Ascending aorta (tissue), 2 donors: ENCODE measurements around the gene STEAP1B. TPM values are rescaled to one million over a fixed set of nuclear protein-coding genes. Genes with fewer than 3 reads are reported as not detected.
"Not testable (repeated sequence)": the region's sequence is repeated elsewhere in the genome, so short reads cannot be mapped to it uniquely, and the experiment has no call there.

Experiments used
- DNase-seq, 2 donors: peaks; one replicate each; pipeline ENCODE4 v3.0.0-alpha.2; 2019; ENCODE audit warnings: low spot score in 2 of 2
- H3K27ac ChIP-seq, 2 donors: fragments of 200-600 bp; sonication (generic); one replicate each; pipeline ENCODE4 v1.5.1; 2016 to 2017; ENCODE audit warnings: mild to moderate bottlenecking in 1 of 2
- H3K27me3 ChIP-seq: fragments of 200-600 bp; sonication (generic); one replicate; pipeline ENCODE4 v1.5.1; 2017
- H3K36me3 ChIP-seq, 2 donors: fragments of 200-600 bp; sonication (generic); one replicate each; pipeline ENCODE4 v1.5.1; 2016
- H3K4me1 ChIP-seq, 2 donors: fragments of 200-600 bp; sonication (generic); one replicate each; pipeline ENCODE4 v1.5.1; 2016 to 2017; ENCODE audit warnings: mild to moderate bottlenecking in 1 of 2
- H3K4me3 ChIP-seq, 2 donors: fragments of 200-600 bp; sonication (generic); one replicate each; pipeline ENCODE4 v1.5.1; 2016 to 2017; ENCODE audit warnings: mild to moderate bottlenecking in 1 of 2
- H3K9me3 ChIP-seq, 2 donors: fragments of 200-600 bp; sonication (generic); one replicate each; pipeline ENCODE4 v1.5.1; 2016
- intact Hi-C: fragments of 100-400 bp; cut with DNase I; formaldehyde crosslinking; loops from one replicate; pipeline ENCODE4 v1.15.1; 2023
- total RNA-seq: library from RNA; depleted of rRNA; stranded (reverse); fragments of >200 nt; gene quantifications from one replicate; pipeline ENCODE4 v1.1.0, GENCODE V29; 2016
- TF ChIP-seq, protein P1 (sequence below), 3 experiments: fragments of 200-600 bp in 2 of 3; fragments of 450-650 bp in 1 of 3; sonication (generic) in 2 of 3; IDR thresholded peaks; one replicate each; pipeline ENCODE4 v1.5.1; 2016 to 2019; ENCODE audit warnings: antibody characterized with exemption in 3 of 3, mild to moderate bottlenecking in 1 of 3, moderate library complexity in 1 of 3

STEAP1B gene
- total RNA-seq, 1 donor from 2014 or later: not detected

- no peak overlapping the region for H3K4me3 ChIP-seq
- H3K27ac ChIP-seq: no peak overlapping the region
- no peak for DNase-seq
- no peaks in the 10 kb centered on the region for H3K27me3 ChIP-seq
- no peaks in the 10 kb centered on the region for H3K36me3 ChIP-seq
- H3K4me1 ChIP-seq: no peaks in the 10 kb centered on the region
- H3K9me3 ChIP-seq: no peaks in the 10 kb centered on the region
- intact Hi-C loops: no loop called here
- TF ChIP-seq, protein P1, sequence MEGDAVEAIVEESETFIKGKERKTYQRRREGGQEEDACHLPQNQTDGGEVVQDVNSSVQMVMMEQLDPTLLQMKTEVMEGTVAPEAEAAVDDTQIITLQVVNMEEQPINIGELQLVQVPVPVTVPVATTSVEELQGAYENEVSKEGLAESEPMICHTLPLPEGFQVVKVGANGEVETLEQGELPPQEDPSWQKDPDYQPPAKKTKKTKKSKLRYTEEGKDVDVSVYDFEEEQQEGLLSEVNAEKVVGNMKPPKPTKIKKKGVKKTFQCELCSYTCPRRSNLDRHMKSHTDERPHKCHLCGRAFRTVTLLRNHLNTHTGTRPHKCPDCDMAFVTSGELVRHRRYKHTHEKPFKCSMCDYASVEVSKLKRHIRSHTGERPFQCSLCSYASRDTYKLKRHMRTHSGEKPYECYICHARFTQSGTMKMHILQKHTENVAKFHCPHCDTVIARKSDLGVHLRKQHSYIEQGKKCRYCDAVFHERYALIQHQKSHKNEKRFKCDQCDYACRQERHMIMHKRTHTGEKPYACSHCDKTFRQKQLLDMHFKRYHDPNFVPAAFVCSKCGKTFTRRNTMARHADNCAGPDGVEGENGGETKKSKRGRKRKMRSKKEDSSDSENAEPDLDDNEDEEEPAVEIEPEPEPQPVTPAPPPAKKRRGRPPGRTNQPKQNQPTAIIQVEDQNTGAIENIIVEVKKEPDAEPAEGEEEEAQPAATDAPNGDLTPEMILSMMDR (IDR thresholded peaks at IDR 0.05): no peak
Observed at GRCh38 chr7:22544245-22544644, 44.3 kb upstream of the STEAP1B start.

DNA sequence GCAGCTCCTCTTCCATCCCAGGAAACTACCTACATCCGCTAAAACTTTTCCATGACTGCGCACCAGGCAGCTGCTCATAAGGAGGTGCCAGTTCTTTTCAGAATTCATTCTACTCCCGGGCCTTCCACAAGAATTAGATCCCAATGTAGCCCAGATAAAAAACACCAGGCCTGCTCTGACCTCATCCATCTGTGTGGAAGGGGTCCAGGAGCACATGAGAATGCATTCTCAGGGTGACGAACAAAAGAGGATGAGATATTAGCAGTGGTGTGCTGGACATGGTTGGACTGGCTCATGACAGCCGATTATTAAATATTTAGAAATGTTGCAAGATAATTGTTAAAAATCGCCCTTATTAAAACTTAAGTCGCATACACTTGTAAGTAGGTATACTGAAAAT is 43.2 kb upstream of the STEAP1B start:
- no peak overlapping the region for H3K4me3 ChIP-seq
- intact Hi-C loops: no loop called here
- DNase-seq: no peak
- H3K9me3 ChIP-seq: no peaks in the 10 kb centered on the region
- TF ChIP-seq, protein P1 (IDR thresholded peaks at IDR 0.05): no peak
- H3K4me1 ChIP-seq: no peaks in the 10 kb centered on the region
- H3K27ac ChIP-seq: no peak overlapping the region
- no peaks in the 10 kb centered on the region for H3K36me3 ChIP-seq
- no peaks in the 10 kb centered on the region for H3K27me3 ChIP-seq

DNA sequence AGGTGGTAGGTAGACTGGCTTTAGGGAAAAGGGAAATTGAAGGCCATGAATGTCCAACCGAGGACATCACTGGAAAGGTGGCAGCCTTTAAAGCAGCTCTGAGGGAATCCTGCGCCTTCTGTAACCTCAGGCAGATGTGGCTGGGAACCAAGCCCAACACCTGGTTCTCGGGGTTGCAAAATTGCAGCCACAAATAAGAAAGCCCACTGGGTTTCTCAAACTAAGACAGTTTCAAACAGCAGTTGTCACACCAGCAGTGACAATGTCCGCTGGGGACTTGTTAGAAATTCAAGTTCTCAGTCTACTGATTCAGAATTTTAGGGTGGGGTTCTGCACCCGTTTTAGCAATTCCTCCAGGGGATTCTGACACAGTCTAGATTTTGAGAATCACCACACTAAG is 42.7 kb upstream of the STEAP1B start:
- intact Hi-C loops: no loop called here

DNA sequence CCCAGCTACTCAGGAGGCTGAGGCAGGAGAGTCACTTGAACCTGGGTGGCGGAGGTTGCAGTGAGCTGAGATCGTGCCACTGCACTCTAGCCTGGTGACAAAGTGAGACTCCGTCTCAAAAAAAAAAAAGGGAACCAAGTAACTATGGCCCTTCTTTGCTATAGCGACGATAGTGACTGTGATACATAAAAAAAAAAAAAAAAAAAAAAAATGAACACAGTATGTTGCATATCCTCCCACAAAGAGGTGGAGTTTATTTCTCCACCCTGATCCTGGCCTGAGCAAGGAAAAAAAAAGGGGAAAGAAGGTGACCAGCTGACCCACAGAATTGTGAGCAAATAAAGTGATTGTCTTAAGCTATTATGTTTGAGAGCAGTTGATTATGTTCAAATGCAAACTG is 42.3 kb upstream of the STEAP1B start:
- Histone ChIP-seq H3K4me1 (no peaks in the 10 kb centered on the region), H3K27ac (no peak overlapping the region), H3K27me3 (no peaks in the 10 kb centered on the region), H3K4me3 (no peak overlapping the region), H3K36me3 (no peaks in the 10 kb centered on the region), H3K9me3 (no peaks in the 10 kb centered on the region)
- TF ChIP-seq, protein P1 (IDR thresholded peaks at IDR 0.05): no peak
- no peak for DNase-seq
- intact Hi-C loops: no loop called here

More for the DNA sequence above, 42.7 kb upstream of the STEAP1B start:
- TF ChIP-seq, protein P1 (IDR thresholded peaks at IDR 0.05): no peak
- DNase-seq: no peak
- Histone ChIP-seq H3K27ac (no peak overlapping the region), H3K4me3 (no peak overlapping the region), H3K36me3 (no peaks in the 10 kb centered on the region), H3K4me1 (no peaks in the 10 kb centered on the region), H3K27me3 (no peaks in the 10 kb centered on the region), H3K9me3 (no peaks in the 10 kb centered on the region)

DNA sequence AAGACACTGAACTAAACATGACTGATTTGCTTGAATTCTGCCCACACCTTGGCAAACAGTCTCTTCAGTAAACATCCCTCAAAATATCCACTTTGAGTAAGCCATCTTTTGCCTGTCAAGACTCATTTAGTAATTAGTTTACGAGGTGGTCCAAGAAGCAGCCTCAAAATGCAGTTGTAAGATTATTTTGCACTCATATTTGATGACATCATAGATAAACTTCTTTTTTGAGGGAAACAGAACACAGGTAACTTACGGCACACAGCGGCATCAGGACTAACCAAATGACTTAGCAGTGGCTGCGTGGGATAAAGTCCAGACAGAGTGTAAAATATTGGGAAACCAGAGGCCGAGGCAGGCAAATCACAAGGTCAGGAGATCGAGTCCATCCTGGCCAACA is 41.8 kb upstream of the STEAP1B start:
- intact Hi-C loops: no loop called here
- no peaks in the 10 kb centered on the region for H3K9me3 ChIP-seq
- H3K27me3 ChIP-seq: no peaks in the 10 kb centered on the region
- H3K36me3 ChIP-seq: no peaks in the 10 kb centered on the region
- H3K4me1 ChIP-seq: no peaks in the 10 kb centered on the region
- no peak overlapping the region for H3K27ac ChIP-seq
- DNase-seq: no peak
- H3K4me3 ChIP-seq: no peak overlapping the region
- TF ChIP-seq, protein P1 (IDR thresholded peaks at IDR 0.05): no peak

DNA sequence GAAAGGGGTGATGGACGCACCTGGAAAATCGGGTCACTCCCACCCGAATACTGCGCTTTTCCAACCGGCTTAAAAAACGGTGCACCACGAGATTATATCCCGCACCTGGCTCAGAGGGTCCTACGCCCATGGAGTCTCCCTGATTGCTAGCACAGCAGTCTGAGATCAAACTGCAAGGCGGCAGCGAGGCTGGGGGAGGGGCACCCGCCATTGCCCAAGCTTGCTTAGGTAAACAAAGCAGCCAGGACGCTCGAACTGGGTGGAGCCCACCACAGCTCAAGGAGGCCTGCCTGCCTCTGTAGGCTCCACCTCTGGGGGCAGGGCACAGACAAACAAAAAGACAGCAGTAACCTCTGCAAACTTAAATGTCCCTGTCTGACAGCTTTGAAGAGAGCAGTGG is 28.5 kb upstream of the STEAP1B start:
- H3K4me1 ChIP-seq, H3K27me3 ChIP-seq, H3K27ac ChIP-seq, H3K4me3 ChIP-seq, DNase-seq, H3K36me3 ChIP-seq, intact Hi-C loops, H3K9me3 ChIP-seq: not testable (repeated sequence)

GRCh38 chr7:22524353-22524947 is 24.5 kb upstream of the STEAP1B start:
- H3K36me3 ChIP-seq, H3K4me3 ChIP-seq, H3K9me3 ChIP-seq, H3K4me1 ChIP-seq, H3K27ac ChIP-seq, H3K27me3 ChIP-seq, DNase-seq, intact Hi-C loops: not testable (repeated sequence)
